Vagina (tissue), 2 donors: ENCODE measurements around the gene WDR38. TPM values are rescaled to one million over a fixed set of nuclear protein-coding genes. Genes with fewer than 3 reads are reported as not detected.

Experiments used
- DNase-seq, 2 donors: peaks; one replicate each; pipeline ENCODE4 v3.0.0-alpha.2; 2017; ENCODE audit errors: extremely low spot score in 2 of 2
- H3K27ac ChIP-seq: fragments of 200-600 bp; sonication (generic); one replicate; pipeline ENCODE4 v1.5.1; 2019
- H3K27me3 ChIP-seq: fragments of 200-600 bp; sonication (generic); one replicate; pipeline ENCODE4 v1.5.1; 2019
- H3K36me3 ChIP-seq, 2 donors: fragments of 200-600 bp; sonication (generic); one replicate each; pipeline ENCODE4 v1.5.1; 2017 to 2019
- H3K4me1 ChIP-seq: fragments of 200-600 bp; sonication (generic); one replicate; pipeline ENCODE4 v1.5.1; 2019
- H3K4me3 ChIP-seq, 2 donors: fragments of 200-600 bp; sonication (generic); 1 replicate in 1 of 2; 2 replicates in 1 of 2; pipeline ENCODE4 v1.5.1; 2016 to 2019
- H3K9me3 ChIP-seq: fragments of 200-600 bp; sonication (generic); one replicate; pipeline ENCODE4 v1.5.1; 2019
- CTCF ChIP-seq, 3 experiments: fragments of 450-650 bp in 2 of 3; fragments of 200-600 bp in 1 of 3; sonication (generic) in 1 of 3; IDR thresholded peaks; one replicate each; pipeline ENCODE4 v1.5.1; 2017 to 2019; ENCODE audit warnings: antibody characterized with exemption in 3 of 3, mild to moderate bottlenecking in 2 of 3, moderate library complexity in 2 of 3
- POLR2A ChIP-seq, 2 donors: fragments of 450-650 bp; IDR thresholded peaks; one replicate each; pipeline ENCODE4 v1.6.1; 2017; ENCODE audit warnings: antibody characterized with exemption in 2 of 2, mild to moderate bottlenecking in 2 of 2, moderate library complexity in 2 of 2
- POLR2AphosphoS5 ChIP-seq, 2 donors: sonication (generic); formaldehyde crosslinking; IDR thresholded peaks; one replicate each; pipeline ENCODE4 v1.9.0; 2017; ENCODE audit warnings: antibody characterized with exemption in 2 of 2, mild to moderate bottlenecking in 2 of 2, low read depth in 1 of 2; ENCODE audit not compliant: insufficient read depth in 1 of 2
- intact Hi-C: fragments of 100-400 bp; cut with DNase I; formaldehyde crosslinking; loops from one replicate; pipeline ENCODE4 v1.15.1; 2023
- total RNA-seq: library from RNA; depleted of rRNA; stranded (reverse); fragments of >200 nt; gene quantifications from one replicate; pipeline ENCODE4 v1.2.3, GENCODE V29; 2016

Gene WDR38
- total RNA-seq, 1 donor from 2014 or later: not detected

- no peaks in the 10 kb centered on the region for H3K9me3 ChIP-seq
- peaks cover 0 to 40% of the 10 kb centered on the region in 2 donors for H3K36me3 ChIP-seq
- TF ChIP-seq POLR2AphosphoS5 (IDR thresholded peaks at IDR 0.05; ENCODE audit: insufficient read depth in 1 of 2, low read depth in 1 of 2) (no peak), CTCF (IDR thresholded peaks at IDR 0.05) (no peak), POLR2A (IDR thresholded peaks at IDR 0.05) (no peak)
- H3K4me1 ChIP-seq: peaks cover 38% of the 10 kb centered on the region
- intact Hi-C loops: no loop called here
- DNase-seq: no peak
- no peak overlapping the region for H3K27ac ChIP-seq
- no peaks in the 10 kb centered on the region for H3K27me3 ChIP-seq
- peak overlapping the region; percentile 88 to 97 for H3K4me3 ChIP-seq
Observed at GRCh38 chr9:124859803-124860581, 6.7 kb downstream of the WDR38 start.

- Histone ChIP-seq H3K9me3 (no peaks in the 10 kb centered on the region), H3K4me1 (peaks cover 38% of the 10 kb centered on the region), H3K4me3 (peak overlapping the region; percentile 88 to 97), H3K27me3 (no peaks in the 10 kb centered on the region), H3K36me3 (peaks cover 0 to 40% of the 10 kb centered on the region in 2 donors), H3K27ac (peak overlapping the region; percentile 84)
- TF ChIP-seq POLR2AphosphoS5 (IDR thresholded peaks at IDR 0.05; ENCODE audit: insufficient read depth in 1 of 2, low read depth in 1 of 2): no peak
- TF ChIP-seq CTCF (IDR thresholded peaks at IDR 0.05): no peak
- no peak for TF ChIP-seq POLR2A (IDR thresholded peaks at IDR 0.05)
- intact Hi-C loops: no loop called here
- DNase-seq: peak in 1 of 2 donors; percentile 86
Observed at GRCh38 chr9:124860582-124861341, 7.5 kb downstream of the WDR38 start.

- TF ChIP-seq POLR2AphosphoS5 (IDR thresholded peaks at IDR 0.05; ENCODE audit: insufficient read depth in 1 of 2, low read depth in 1 of 2): peak; percentile 33 to 98
- TF ChIP-seq POLR2A (IDR thresholded peaks at IDR 0.05): peak in 1 of 2 donors; percentile 82
- TF ChIP-seq CTCF (IDR thresholded peaks at IDR 0.05): peak in 1 of 3 experiments; percentile 7
- peak in 1 of 2 donors; percentile 95 for DNase-seq
- peaks cover 38% of the 10 kb centered on the region for H3K4me1 ChIP-seq
- H3K4me3 ChIP-seq: peak within 1 kb of the TSS; percentile 88 to 97
- no peaks in the 10 kb centered on the region for H3K9me3 ChIP-seq
- intact Hi-C loops: no loop called here
- H3K36me3 ChIP-seq: peaks cover 0 to 40% of the 10 kb centered on the region in 2 donors
- H3K27me3 ChIP-seq: no peaks in the 10 kb centered on the region
- peak within 1 kb of the TSS; percentile 84 for H3K27ac ChIP-seq
Observed at GRCh38 chr9:124861342-124862229, 8.3 kb downstream of the WDR38 start, which contains the start of the genes ARPC5L and RPL35. Gene ARPC5L, plus strand, starts transcription at chr9:124862130. Its CDS starts 7,161 bp downstream, at chr9:124869291. Gene RPL35, minus strand, starts transcription at chr9:124861957. Its CDS starts 45 bp downstream, at chr9:124861912.

GRCh38 chr9:124863371-124863871 is 10.2 kb downstream of the WDR38 start:
- Histone ChIP-seq H3K4me1 (peaks cover 48% of the 10 kb centered on the region), H3K27ac (peak overlapping the region; percentile 84), H3K9me3 (no peaks in the 10 kb centered on the region), H3K4me3 (no peak overlapping the region), H3K27me3 (no peaks in the 10 kb centered on the region), H3K36me3 (peaks cover 0 to 22% of the 10 kb centered on the region in 2 donors)
- TF ChIP-seq POLR2A (IDR thresholded peaks at IDR 0.05) (no peak), POLR2AphosphoS5 (IDR thresholded peaks at IDR 0.05; ENCODE audit: insufficient read depth in 1 of 2, low read depth in 1 of 2) (peak in 1 of 2 donors; percentile 91), CTCF (IDR thresholded peaks at IDR 0.05) (no peak)
- intact Hi-C loops: no loop called here
- no peak for DNase-seq
